ENCODE data around the gene DHX57.

The DHX57 gene, protein sequence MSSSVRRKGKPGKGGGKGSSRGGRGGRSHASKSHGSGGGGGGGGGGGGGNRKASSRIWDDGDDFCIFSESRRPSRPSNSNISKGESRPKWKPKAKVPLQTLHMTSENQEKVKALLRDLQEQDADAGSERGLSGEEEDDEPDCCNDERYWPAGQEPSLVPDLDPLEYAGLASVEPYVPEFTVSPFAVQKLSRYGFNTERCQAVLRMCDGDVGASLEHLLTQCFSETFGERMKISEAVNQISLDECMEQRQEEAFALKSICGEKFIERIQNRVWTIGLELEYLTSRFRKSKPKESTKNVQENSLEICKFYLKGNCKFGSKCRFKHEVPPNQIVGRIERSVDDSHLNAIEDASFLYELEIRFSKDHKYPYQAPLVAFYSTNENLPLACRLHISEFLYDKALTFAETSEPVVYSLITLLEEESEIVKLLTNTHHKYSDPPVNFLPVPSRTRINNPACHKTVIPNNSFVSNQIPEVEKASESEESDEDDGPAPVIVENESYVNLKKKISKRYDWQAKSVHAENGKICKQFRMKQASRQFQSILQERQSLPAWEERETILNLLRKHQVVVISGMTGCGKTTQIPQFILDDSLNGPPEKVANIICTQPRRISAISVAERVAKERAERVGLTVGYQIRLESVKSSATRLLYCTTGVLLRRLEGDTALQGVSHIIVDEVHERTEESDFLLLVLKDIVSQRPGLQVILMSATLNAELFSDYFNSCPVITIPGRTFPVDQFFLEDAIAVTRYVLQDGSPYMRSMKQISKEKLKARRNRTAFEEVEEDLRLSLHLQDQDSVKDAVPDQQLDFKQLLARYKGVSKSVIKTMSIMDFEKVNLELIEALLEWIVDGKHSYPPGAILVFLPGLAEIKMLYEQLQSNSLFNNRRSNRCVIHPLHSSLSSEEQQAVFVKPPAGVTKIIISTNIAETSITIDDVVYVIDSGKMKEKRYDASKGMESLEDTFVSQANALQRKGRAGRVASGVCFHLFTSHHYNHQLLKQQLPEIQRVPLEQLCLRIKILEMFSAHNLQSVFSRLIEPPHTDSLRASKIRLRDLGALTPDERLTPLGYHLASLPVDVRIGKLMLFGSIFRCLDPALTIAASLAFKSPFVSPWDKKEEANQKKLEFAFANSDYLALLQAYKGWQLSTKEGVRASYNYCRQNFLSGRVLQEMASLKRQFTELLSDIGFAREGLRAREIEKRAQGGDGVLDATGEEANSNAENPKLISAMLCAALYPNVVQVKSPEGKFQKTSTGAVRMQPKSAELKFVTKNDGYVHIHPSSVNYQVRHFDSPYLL (N-terminal part only)

DNA sequence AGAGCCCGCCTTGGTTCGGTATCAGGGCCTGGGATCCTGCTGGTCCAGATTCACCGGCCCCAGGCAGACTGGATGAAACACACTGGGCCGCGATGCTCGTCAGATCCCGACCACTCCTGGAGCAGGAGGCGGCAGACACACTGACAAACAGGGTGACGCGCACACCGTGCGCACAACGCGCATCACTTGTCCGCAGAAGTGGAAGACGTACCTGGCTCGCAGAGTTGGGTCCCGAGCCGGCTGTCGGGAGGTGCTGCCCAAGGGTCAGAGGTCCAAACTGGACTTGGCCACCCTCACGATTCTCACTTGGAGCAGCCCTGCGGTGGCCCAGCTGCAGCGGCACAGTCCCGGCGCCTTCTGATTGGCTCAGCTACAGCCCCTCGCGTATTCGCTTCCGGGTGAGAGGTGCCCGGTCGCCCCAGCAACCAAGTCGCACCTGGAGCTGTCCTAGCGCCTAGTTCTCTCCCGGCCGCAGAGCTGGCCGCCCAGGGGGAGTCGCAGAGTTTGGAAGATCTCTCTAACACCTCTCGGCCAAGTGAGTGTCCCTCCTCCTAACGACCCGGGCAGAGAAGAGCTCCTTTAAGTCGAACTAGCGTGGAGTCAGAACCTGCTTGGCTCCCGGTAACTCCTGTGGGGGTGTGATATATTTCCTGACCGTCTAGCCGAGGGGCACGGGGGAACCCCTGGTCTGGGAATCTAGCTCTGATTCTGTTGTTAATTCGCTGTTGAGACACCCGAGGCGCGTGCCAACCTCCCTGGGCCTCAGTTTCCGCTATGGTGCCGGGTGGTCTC, at the start of gene DHX57, which contains the start of gene MORN2:
TSS of gene DHX57 (minus strand) at position 359 of the 792 bp plus-strand sequence. CDS start 7,529 bp downstream, outside the sequence.
TSS of gene MORN2 (plus strand) at position 401 of the 792 bp plus-strand sequence.
- peak; percentile 76 for DNase-seq

DNA sequence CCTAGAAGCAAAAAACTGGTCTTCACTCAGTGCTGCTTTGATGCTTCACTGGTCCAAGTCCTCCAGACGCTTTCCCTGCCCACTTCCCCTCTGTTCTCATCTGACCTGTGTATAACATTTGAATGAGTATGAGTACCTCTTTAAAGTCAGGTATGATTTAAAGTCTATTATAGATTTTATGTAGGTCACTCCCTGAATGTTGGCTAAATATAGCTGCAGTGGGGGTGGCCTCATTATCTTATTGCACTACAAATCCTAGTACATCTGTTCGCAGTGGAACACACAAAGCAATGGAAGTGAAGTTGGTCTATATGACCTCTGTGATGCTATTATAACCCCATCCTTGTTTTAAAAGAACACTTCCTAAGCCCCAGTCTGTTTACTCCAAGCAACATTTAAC, 47.2 kb upstream of the DHX57 start:
- no peak for DNase-seq

DNA sequence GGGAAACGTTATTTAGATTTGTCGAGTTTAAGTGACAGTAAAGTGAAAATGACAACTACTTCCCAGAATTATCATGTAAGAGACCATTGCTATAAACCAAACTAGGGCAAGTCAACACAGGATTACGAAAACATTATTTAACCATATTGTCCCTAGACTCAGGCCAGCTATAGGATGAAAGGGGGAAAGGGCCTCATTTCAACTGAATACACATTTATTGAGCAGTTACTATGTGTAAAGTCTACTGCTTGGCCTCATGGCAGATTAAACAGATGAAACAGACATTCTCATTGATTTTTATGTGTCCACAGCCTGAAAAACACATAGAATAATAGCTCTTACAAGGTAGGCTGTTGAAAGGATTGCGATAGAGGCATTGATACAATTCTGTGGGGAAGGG, 46.7 kb upstream of the DHX57 start:
- no peak for DNase-seq

DNA sequence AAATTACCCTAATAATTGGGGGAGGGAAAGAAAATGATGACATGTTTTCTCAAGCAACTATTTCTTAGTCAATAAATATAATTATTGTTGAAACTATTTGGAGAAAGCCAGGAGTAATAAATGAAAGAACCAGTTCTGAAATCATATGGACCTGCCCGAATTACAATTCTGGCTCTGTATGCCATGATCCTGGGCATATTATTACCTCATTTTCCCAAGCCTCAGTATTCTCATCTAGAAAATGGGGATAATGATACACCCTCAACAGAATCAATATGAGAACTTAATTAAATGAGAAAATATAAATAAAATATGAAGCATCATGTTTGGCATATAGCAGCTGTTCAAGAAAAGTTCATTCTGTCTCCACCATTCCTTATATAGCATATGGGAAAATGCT, 36.9 kb upstream of the DHX57 start:
- no peak for DNase-seq

DNA sequence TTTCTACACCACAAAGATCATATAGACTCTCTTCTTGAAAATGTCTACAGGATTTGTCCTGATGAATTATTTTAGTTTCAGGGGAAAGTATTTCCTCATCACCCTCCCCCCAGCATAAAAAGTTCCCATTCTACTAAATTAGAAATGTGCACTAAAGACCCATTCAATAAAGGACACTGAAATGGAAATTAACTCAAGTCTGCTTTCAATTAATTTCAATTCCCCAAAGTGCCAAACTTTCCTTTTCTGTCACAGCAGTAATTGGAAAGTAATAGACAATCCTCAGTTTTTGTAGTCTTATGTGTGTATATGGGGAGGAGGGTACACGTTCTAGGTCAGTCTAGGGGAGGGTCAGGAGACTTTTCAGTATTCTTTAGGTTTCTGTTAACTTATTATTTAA, 35.5 kb upstream of the DHX57 start:
- DNase-seq: no peak

DNA sequence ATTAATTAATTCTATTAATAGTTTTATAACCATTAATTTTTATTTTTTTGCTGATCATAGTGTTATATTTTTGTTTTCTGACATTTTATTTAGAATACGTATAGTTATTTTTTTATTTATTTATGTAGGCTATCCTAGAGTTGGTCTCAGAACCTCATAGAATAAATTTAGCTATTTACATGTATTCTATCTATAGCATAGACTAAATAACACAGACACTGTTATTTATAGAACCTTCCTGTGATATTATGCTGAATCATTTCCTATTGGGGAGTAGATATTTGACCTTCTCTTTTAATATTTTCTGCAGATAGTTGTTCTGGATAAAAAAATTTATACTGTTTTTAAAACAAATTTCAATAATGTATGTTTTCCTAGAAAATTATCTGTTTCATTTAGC, 34.1 kb upstream of the DHX57 start:
- no peak for DNase-seq

DNA sequence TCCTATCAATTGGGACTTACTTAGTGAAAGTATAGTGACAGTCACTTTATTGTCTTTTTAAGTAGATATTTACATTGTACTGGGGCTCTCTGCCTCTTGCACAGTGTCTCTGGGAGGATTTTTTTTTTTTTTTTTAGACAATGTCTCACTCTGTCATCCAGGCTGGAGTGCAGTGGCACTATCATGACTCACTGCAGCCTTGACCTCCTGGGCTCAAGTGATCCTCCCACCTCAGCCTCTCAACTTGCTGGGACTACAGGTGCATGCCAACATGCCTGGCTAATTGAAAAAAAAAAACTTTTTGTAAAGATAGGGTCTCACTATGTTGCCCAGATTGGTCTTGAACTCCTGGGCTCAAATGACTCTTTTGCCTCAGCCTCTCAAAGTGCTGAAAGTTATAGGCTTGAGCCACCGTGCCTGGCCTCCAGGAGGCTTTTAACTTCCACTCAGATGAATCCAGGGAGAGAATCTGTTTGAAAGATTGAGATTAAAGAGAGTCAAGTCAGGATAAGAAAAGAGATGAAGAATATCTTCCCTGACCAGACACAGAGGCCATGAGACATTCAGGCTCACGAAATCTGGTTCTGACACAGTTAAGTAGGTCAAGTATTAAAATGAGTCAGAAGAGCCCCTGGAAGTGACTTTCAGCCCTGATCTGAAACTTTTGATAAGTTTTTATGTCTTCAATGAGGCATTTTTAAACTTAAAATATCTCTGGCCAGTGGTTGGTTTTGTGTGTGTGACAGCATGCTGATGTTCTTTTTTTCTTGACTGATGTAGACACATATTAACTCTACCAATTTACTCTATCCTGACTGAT, 32.2 kb upstream of the DHX57 start:
- DNase-seq: no peak

DNA sequence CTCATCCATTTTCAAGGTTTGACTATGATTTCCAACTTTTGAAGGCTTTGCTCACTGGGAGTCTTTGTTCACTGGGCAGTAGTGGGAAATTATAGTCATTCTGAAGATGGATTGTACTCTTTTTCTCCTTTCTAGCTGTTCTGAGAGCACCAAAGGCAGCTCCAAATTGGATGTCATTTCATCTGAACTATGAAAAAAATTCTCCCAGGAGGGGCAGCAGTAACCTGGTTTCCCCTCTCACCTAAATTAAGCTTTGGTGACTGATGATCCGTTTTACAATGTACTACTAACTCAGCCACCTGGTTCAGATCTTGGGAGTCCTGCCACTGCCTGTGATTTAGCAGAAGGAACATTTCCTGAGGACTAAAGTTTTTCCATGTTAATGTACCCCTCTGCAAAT, 31.5 kb upstream of the DHX57 start:
- DNase-seq: no peak

DNA sequence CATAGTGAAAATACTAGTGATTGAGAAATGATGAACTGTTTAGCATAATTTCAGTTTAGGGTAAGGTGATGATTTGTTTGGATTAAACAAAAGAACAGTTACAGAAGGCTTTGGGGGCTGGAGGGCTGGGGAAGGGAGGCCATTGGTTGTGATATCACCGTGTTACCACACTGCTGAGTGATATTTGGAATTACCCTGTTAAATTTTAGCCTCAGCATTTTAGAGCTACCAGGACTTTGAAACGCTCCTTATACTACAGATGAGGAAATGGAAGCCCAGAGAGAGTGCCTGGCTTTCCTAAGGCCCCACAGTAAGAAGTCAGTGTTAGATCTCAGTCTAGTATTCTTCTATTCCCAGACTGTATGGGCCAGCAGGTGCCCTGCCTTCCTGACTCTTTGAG, 29.5 kb upstream of the DHX57 start:
- DNase-seq: no peak

DNA sequence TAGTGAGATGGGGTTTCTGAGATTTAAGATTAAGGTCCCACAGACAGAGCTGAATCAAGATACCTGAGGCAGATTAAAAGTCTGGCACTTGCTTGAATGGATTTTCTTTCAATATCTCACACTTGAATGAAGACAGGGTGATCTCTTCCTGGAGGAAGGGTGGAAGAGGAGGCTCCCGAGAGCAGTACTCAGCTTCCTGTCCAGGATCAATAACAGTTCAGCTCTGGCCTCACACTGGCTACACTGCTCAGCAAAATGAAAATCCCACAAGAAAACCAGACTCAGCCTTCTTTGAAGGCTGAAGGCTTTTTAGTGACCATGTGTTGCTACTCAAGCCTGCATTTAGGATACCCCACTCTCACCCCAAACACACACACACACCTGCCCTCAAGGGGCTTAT, 25.0 kb upstream of the DHX57 start:
- DNase-seq: no peak

DNA sequence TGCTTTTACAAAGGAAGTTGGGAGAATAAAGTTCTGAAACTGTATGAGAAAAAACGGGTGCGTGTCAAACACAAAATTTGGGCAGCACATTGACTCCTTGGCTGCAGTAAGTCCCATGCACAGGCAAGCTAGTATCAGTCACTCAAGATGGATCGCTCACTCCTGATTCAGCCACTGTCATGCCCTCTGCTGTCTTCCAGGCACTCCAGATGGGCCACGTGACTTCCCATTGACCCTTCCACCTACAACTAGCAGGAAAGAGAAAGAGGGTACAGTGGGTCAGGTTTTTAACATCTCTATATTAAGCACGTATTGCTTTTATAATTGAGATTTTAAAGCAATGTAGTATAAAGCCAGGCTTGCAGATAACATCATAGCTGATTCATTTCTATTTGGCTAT, 22.5 kb upstream of the DHX57 start:
- DNase-seq: no peak

DNA sequence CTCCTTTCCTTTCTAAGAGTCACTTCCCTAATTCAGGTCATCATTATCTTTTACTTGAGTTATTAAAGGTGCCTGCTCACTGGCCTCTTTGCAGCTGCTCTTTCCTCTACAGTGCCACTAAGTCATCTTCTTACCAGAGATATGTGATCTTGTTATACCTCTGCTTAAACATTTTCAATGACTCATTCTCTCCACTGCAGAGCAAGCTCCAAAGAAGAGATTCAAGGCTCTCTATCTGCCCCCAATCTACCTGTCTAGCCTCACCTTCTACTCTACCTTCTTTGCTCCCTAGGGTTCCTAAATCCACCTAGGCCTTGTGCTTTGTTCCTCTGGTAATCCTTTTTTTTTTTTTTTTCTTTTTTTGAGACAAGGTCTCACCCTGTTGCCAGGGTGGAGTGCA, 17.1 kb upstream of the DHX57 start:
- no peak for DNase-seq

DNA sequence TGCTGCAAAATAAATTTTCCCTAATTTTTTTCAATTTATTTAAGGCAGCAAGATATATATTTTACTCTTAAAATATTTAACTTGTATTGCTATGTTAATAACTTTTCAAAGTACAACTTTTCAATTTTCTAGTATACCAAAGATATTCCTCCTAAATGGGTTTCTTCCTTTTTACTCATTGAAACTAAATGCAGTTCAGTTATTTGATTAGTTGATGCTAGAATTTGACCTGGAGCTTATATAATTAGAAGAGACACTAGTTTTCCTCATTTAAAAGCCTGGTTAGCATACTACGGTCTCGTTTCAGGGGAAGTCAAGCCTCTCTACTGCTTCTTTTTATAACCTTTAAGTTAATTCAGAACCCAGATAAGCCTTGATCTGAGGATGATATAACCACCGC, 13.8 kb upstream of the DHX57 start, which contains the start of gene ARHGEF33:
TSS of gene ARHGEF33 (plus strand) at position 301 of the 400 bp plus-strand sequence. CDS start 29,573 bp downstream, outside the sequence.
- no peak for DNase-seq

DNA sequence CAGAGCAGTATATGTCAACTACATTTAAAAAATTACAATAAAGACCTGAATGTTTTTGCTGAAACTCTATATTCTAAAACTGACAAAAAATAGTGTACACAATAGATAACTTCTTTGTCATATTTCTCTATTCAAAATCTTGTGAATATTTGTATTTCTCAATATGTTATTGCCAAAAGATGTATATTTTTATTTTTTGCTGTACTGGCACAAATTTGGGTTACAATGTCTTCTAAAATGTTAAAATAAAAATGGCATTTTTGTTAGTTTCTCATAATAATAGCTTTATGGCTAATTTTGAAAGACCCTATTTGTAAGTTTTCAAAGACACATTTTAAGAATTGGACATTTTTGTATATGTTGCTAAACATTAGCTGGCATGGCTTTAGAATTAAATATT, 13.3 kb upstream of the DHX57 start:
- DNase-seq: no peak

DNA sequence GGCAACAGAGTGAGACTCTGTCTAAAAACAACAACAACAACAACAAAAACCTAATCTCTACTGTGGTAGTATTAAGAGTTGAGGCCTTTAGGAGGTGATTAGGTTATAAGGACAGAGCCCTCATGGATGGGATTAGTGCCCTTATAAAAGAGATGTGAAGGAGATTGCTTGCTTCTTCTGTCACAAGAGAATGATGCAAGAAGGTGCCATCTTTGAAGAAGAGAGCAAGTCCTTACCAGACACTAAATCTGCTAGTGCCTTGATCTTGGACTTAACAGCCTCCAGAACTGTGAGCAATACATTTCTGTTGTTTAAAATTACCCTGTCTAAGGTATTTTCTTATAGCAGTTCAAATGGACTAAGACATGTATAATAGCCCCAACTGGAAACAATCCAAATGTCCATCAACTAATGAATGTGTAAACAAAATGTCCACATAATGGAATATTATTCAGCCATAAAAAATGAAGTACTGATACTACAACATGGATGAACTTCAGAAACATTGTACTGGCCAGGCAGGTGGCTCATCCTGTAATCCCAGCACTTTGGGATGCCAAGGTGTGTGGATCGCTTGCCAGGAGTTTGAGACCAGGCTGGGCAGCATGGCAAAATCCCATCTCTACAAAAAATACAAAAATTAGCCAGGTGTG, 12.3 kb upstream of the DHX57 start:
- DNase-seq: no peak

DNA sequence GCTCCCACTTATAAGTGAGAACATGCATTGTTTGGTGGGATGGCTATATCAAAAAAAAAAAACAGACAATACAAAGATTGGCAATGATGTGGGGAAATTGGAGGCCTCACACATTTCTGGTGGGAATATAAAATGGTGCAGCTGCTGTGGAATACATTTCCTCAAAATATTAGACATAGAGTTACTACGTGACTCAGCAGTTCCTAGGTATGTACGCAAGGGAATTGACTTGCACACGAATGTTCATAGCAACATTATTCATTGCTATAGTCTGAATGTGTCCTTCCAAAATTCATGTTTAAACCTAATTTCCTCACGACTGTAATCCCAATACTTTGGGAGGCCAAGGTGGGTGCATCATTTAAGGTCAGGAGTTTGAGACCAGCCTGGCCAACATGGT, 11.6 kb upstream of the DHX57 start:
- no peak for DNase-seq

DNA sequence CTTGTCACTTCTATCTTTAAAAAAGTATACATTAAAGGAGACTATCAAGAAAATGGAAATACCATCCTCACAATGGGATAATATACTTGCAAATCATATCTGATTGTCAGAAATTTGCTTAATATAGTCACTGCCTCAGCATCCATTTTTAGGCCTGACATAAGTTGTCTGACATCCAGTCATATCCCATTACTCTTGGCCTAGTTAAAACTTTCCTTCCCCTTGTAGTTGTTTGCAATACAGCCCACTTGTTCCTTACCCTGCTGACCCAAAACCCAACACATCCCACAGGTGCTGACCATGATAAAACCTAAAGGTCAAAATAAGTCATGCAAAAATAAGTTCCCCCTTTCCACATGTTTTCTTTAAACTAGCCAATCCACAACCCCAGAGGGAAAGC, 10.3 kb upstream of the DHX57 start:
- DNase-seq: no peak

DNA sequence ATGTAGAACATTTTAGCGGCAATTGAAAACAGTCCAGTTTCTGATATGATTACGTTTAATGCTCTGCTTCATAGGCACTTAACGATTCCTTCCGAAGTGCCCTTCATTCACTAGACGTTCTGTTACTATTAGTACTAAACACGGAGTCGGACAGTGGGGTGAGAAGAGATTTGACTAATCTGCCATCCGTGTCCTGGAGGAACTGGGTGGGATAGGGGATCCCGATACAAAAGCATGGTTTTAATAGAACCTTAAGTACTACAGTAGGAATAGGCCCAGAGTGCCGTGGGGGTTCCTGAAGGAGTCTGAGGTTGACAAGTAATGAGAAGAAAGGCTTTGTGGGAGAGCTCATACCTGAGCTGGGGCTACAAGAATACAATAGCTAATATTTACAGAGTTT, 673 bp upstream of the DHX57 start:
- no peak for DNase-seq

DNA sequence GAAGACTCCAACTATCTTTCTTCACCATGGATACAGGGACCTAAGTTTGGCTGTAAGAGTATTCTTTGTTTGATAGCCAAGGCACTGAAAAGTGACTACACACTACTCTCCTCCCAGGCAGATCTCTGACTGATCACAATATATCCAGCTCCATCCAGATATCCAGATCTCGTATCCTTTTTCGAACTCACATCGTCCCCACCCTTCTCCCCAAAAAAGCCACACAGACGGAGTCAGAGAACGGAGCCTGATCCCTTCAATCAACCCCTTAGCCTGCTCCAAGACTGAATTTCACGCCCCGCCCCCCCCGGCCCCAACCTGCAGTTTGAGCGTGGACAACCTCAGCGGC, 533 bp downstream of the DHX57 start:
- DNase-seq: no peak

DNA sequence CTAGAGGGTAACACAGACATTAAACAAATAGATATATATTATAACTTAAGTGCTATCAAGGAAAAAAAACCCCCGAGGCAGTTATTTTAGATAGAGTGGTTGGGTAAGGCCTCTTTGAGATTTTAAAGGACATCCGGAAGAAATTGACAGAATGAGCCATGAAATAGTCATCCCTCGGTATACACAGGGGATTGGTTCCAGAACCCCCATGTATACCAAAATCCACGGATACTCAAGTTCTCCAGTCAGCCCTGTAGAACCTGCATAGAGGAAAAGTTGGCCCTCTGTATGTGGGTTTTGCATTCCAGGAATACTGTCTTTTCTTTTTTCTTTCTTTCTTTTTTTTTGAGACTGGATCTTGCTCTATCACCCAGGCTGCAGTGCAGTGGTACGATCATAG, 2.0 kb downstream of the DHX57 start:
- no peak for DNase-seq

DNA sequence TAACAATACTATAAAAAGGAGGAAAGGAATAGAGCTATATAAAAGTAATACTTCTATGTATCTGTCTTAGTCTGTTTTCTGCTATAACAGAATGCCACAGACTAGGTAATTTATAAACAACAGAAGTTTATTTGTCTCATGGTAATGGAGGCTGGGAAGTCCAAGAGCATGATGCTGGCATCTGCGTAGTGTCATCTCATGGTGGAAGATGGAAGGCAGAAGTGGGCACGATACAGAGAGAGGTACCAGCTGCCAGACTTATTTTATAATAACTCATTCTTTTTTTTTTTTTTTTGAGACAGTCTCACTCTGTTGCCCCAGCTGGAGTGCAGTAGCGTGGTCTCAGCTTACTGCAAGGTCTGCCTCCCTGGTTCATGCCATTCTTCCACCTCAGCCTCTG, 4.3 kb downstream of the DHX57 start:
- no peak for DNase-seq

Data from NCI-H2029 (cell line).